Effector CD8-positive, alpha-beta T cell (primary cell): ENCODE measurements around the gene PCNP.
"Not testable (repeated sequence)": the region's sequence is repeated elsewhere in the genome, so short reads cannot be mapped to it uniquely, and the experiment has no call there.

Source experiments
- DNase-seq: peaks from one replicate; lab custom pipeline; 2025; lab: John Stamatoyannopoulos, UW
- total RNA-seq, 4 experiments: gene quantifications; one replicate each; lab custom pipeline; 2026; lab: John Stamatoyannopoulos, UW

The PCNP gene, protein sequence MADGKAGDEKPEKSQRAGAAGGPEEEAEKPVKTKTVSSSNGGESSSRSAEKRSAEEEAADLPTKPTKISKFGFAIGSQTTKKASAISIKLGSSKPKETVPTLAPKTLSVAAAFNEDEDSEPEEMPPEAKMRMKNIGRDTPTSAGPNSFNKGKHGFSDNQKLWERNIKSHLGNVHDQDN
- 101 to 126 (median 110) reads per million in 4 experiments for total RNA-seq

DNA sequence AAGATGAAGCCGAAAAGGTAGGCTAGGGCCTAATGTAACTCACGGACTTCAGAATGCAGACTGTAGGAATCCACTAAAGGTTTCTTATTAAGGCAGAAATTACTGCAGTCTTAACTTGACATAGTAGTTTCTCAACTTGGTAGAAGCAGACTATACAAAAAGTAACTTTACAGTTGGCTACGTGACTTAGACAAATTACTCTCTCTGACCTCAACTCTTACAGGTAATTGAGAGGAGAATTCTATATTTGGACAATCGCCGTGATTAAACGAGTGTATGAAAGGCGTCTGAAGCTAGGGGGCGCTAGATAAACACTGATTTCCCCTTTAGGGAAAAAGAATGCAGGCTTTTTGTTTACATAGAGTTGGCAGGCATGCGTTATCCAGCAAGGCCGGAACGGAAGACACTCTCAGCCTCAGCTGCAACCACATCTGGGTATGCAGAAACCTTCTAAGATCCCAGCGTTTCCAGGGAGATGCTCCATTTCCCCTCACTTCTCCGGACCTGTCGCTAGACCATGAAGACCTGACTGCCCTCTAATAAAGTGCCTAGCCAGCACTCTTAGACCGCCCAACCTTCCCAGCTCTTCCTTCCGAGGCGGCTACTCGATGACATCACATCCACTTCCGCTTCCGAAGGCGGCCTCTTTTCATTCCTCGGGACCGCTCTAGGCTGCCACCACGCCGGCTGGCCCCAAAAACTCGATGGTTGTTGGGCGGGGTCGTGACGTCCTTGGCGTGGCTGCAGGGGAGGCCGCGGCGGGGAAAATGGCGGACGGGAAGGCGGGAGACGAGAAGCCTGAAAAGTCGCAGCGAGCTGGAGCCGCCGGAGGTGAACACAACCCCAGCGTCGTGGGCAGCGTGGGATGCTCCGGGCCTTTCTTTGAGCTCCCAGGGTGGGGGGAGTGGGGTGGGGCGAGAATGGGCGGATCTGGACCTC is at the start of gene PCNP:
PCNP (plus strand) TSS at position 732 of the 939 bp plus-strand sequence; CDS start at position 768, 36 bp downstream.
- DNase-seq = peak; percentile 96

DNA sequence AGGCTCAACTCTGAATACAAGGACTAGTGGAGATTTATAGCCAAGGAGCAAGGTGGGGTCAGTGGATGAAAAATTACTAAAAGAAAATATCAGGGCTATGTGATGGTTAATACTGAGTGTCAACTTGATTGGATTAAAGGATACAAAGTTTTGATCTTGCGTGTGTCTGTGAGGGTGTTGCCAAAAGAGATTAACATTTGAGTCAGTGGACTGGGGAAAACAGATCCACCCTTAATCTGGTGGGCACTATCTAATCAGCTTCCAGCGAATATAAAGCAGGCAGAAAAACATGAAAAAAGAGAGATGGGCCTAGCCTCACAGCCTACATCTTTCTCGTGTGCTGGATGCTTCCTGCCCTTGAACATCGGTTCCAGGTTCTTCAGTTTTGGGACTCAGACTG is 46.5 kb upstream of the PCNP start:
- DNase-seq = no peak

DNA sequence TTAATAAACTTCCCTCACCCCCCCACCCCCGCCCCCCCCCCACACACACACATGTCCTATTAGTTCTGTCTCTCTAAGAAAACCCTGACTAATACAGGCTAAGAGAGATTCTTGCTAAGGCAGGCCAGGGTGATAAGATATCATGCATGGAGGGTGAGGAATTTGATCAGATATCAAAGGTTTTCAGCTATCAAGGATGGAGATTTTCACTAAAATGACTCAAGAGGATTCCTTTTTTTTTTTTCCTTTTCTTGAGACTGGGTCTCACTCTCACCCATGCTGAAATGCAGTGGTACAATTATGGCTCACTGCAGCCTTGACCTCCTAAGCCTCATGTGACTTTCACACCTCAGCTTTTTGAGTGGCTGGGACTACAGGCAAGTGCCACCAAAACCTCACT is 46.1 kb upstream of the PCNP start:
- no peak for DNase-seq

DNA sequence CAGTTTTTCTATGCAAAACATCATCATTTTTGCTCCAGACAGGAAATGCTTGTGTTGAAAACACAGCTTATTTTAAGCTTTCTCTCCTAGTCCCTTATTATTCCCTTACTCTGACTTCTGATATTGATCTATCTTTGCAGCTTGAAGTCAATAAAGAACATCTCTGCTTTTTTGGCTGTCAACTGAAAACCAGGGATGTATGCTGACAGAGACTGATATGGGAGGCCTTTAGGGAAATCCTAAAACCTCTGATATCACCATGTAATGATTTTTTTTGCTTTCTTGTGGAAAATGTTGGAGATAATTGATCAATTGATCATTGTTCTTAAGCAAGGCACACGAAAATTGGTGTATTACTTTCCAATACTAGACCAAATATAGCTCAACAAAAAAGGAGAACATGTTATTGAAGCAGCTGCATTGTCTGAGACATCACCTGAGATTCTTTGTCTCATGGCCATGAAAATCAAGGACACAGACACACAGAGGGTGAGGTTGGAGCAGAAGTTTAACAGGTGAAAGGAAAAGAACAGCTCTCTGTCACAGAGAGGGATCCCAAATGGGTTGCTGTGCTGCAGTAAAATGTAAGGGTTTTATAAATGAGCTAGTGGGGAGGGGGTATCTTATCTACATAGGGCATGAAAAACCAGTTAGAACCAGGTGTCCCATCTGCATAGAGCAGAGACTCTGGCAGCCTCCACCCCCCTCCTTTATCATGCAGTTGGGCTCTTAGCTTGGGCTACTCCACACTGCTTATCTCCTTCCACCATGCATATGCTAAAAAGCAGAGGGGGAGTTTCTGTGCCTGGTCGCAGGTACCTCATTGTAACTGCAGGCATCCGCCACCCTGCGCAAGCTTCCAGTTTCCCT is 43.9 kb upstream of the PCNP start:
- DNase-seq = no peak

DNA sequence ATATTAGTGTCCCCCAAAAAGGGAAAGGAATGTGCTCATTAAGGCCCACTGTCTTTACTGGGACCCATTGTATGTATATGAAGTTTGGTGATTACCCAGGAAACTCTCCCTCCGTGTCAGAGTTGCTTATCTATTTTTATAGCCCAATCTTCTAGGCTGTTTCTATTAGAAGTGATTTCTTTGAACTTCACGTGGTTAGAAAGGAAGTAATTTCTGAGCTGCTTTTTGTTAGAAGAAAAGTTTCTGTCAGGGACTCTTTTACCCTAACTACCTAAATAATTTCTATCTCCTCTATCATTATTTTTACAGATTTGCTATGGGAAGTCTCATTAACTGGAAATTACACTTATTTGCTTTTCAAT is 43.3 kb upstream of the PCNP start:
- DNase-seq = no peak

DNA sequence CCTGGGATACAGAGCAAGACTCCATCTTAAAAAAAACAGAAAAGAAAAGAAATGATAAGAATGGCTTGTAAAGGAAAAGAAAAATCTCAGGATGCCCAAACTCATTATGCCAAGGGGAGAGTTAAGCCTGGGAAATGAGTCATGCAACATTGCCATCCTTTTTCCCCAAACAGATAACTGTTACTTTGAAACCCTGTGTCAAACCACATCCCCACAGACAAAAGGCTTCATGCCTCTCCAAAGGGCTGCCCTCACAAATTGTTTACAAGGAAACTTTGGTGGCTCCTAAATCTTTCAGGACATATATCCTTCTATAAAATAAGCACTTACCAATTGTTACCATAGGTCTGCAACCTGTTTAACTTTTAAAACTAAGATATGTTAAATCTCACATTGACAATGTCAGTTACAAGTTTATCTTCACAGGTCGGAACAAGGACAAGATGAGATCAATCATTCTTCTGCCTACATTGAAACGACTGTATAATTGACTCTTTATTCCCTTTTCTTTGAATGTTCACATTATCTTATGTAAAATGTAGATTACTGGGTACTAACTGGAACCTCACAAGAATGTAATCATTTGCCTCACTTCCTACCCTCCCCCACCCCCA is 42.4 kb upstream of the PCNP start:
- DNase-seq = no peak

DNA sequence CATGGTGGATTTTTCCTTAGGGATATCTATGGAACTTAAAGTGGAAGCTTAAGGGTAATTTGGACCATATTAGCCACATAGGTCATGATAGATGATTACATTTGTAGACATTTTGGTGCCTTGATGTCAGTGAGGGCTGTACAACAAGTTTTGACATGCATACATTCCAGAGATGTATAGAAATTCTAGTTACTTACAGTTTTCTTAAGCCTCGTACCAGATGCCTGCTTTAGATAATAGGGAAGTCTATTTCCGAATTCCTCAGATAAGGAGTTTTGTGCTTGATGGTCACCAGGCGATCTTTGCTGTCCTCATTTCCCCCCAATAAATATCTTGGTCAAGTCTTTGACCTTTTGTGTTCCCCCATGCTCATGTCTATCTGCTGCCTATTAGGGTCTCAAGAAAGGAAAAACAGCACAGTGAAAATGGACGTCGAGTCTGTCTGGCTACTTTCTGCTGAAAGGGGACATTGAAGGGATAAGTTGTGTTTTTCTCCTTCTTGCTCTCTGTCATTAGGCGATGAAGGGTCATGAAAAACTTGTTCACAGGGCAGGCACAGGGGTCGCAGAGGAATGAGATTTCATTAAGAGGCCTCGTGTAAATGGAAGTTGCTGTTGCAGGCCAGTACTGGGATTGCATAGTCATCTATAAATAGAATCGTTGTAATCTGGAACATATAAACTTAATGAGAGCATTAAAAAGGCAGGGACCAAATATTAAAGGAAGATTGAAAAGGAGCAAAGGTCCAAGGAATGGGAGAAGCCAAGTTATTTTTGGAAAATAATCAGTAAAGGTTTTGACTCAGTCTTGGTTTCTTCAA is 41.0 kb upstream of the PCNP start:
- DNase-seq = no peak

DNA sequence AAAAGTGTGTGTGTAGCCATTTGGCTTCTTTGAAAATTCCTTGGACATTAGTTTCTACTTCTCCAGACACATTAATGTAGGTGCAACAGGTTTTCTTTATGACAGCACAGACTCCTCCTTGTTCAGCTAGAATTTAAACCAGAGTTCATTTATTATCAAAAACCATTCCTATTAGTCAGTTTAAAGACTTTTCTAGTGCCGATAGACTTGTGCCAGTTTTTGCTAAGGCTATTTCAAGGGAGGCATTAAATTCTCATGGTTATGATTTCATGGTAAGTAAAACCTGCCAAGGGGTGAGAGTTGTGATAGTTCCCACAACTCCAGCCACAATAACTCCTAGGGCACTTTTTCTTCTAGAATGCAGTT is 40.4 kb upstream of the PCNP start:
- DNase-seq = no peak

DNA sequence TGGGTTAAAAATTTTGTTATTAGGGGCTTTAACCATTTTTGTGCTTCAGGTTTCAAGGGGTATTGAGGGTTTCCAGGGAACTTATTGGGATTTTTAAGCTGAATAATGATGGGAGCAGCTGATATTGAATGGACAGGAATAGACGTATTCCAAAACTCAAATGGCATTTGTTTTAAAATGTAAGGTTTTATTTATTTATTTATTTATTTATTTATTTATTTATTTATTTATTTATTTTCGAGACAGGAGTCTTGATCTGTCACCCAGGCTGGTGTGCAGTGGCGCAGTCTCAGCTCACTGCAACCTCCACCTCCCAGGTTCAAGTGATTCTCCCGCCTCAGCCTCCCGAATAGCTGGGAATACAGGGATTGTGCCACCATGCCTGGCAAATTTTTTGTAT is 38.8 kb upstream of the PCNP start:
- DNase-seq = no peak

DNA sequence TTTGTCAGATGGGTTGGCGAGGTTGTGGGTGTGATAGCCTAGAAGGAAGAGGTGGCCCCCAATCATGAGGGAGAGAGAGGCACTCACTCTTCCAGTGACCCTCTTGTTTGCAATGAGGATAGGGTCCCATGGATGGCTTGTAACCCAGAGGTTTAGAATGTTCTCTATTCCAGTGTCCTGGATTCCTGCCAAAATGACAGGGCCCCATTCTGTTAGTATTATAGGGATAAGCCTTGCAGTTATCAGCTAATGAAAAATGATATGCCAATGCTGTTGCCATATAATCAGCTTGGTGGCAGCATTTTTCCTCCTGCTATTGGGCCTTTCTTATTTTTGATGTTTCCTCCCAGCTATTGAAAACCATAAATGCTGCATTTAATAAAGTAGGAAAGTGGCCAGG is 37.7 kb upstream of the PCNP start:
- no peak for DNase-seq

DNA sequence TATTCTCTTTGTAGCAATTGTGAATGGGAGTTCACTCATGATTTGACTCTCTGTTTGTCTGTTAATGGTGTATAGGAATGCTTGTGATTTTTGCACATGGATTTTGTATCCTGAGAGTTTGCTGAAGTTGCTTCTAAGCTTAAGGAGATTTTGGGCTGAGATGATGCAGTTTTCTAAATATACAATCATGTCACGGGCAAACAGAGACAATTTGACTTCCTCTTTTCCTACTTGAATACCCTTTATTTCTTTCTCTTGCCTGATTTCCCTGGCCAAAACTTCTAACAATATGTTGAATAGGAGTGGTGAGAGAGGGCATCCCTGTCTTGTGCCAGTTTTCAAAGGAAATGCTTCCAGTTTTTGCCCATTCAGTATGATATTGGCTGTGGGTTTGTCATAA is 37.0 kb upstream of the PCNP start:
- not testable (repeated sequence) for DNase-seq

DNA sequence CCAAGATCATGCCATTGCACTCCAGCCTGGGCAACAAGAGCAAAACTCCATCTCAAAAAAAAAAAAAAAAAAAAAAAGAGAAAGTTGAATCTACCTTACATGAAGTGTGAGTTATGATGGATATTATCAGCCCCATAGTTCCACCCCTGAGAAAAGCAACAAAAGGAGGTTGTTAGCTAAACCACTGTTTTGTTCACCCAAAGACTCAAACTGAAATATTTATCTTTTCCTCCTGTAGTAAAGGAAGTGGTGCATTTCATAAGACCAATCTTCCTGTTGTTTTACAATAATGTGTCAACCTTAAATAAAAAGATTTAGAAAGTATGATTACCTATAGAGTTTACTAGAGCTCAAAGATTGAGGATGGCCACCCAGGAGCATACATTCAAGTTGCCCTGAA is 31.0 kb upstream of the PCNP start:
- no peak for DNase-seq

DNA sequence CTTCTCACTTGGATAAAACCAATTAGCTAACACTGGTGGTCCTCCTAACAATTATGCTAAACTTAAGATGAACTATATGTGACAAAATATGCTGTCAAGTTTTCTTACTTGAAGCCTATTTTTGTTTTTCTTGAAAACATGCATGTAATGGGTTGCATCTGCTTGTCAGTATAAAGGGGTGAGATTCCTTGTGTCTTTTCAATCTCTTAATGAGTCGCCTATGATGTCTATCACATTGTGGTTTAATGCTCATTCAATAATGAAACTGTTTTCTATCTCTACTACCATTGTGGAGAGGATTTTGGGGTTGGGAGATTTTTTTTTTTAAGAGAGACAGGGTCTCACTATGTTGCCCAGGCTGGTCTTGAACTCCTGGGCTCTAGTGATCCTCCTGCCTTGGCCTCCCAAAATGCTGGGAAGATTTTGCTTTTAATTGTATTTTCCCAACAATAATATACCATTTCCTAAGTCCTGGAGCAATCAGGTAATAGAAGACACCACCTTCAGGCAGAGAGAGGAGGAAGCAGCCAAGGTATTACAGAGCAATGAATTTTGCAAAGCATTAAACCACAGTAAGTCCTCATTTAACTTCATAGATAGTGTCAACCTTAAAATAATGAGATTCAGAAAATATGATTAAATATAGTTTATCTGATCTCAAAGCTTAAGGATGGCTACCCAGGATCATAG is 29.7 kb upstream of the PCNP start:
- no peak for DNase-seq

DNA sequence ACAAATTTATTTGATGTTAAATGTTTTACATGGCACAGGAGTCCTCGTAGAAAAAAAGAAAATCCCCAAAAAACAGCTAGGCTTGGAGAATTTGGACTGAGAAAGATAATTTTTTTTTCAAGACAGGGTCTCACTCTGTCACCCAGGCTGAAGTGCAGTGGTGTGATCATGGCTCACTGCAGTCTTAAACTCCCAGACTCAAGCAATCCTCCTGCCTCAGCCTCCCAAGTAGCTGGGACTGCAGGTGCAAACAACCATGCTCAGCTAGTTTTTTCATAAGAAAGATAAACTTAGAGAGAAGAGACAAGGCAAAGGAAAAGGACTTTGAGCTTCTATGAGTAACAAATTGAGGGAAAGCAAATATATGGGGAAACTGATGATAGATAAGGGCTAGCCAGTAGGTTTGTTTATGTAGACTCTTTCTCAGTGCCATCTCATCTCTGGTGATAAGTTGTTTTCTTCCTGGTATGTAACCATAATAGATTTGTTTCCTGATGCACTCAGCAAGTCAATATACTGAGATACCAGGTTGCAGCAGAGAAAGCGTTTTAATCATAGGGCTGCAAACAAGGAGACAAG is 25.4 kb upstream of the PCNP start:
- DNase-seq = no peak

DNA sequence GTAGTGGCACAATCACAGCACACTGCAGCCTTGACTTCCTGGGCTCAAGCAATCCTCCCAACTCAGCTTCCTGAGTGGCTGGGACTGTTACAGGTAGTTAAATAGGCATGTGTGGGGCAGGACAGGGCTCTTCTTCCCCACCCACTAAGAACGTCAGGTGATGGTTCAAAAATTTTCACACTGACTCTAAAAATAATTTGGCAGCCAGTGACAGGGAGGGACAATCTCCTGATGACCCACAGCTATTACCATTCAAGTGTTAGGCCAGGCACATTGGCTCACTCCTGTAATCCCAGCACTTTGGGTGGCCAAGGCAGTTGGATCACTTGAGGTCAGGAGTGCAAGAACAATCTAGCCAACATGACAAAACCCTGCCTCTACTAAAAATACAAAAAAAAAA is 24.5 kb upstream of the PCNP start:
- no peak for DNase-seq

DNA sequence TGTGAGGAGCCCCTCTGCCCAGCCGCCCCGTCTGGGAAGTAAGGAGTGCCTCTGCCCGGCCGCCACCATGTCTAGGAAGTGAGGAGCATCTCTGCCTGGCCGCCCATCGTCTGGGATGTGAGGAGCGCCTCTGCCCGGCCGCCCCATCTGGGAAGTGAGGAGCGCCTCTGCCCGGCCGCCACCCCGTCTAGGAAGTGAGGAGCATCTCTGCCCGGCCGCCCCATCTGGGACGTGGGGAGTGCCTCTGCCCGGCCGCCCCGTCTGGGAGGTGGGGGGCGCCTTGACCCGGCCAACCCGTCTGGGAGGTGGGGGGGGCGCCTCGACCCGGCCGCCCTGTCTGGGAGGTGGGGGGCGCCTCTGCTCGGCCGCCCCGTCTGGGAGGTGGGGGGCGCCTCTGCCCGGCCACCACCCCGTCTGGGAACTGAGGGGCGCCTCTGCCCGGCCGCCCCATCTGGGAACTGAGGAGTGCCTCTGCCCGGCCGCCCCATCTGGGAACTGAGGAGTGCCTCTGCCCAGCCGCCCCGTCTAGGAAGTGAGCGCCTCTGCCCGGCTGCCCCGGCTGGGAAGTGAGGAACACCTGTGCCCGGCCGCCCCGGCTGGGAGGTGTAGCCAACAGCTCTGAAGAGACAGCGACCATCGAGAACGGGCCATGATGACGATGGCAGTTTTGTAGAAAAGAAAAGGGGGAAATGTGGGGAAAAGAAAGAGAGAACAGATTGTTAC is 22.5 kb upstream of the PCNP start:
- not testable (repeated sequence) for DNase-seq

DNA sequence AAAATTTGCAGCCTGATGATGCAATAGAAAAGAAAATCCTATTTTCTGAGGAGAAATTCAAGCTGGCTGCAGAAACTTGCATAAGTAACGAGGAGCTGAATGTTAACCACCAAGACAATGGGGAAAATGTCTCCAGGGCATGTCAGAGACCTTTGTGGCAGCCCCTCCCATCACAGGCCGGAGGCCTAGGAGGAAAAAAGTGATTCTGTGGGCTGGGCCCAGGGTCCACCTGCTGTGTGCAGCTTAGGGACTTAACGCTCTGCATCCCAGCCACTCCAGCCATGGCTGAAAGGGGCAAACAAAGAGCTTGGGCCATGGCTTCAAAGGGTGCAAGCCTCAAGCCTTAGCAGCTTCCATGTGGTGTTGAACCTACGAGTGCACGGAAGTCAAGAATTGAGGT is 20.6 kb upstream of the PCNP start:
- DNase-seq = not testable (repeated sequence)

DNA sequence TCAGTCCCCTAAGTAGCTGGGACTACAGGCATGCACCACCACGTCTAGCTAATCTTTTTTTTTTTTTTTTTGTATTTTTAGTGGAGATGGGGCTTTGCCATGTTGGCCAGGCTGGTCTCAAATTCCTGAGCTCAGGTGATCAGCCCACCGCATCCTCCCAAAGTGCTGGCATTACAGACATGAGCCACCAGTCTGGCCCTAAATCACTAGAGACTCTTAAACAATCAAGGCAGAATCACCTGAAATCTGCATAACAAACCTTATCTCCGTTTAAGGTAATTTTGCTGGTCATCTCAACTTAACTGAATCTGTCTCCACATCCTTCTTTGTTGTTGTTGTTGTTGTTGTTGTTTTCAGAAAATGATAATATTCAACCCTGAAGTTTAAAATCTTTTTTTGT is 17.9 kb upstream of the PCNP start:
- no peak for DNase-seq

DNA sequence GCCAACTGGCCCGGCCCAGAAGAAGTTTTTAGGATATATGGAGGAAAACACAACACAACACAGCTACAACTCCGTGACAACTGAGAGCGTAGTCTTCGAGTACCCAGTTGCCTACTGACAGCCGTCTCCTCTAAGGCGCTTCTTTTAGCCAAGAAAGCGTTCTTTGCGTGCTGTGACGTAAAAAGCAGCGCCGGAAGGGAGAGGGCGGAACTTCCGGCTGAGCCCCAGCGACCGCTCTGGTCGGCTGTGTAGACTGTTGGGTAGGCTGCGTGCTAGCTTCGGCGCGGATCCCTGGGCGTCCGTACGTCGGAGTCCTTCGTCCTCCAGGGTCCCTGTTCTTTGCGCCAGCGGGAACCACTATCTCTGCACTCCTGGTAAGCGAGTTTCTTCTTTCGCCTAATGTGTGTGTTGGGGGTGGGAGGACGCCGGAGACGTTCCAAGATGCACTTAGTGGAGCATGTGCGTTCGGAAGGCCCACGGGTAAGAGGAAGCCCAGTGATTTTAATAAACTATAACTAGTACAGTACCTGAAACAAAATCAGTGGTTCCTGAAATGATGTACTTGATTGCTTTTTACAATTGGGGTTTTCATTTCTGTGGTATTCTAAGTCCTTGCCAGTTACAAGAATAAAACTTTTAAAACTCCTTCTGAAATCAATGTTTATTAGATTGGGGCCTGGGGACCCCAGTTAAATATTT is 12.2 kb upstream of the PCNP start, which contains the start of gene TRMT10C:
TRMT10C (plus strand) TSS at position 239 of the 699 bp plus-strand sequence. CDS start 2,914 bp downstream, outside the sequence.
- peak; percentile 82 for DNase-seq
